ENCODE data around the gene OR5AU1.

GRCh38 chr14:21133901-21134300 lies 22.0 kb downstream of the OR5AU1 start:
- no peak for TF ChIP-seq PKNOX1 (IDR thresholded peaks at IDR 0.05)
- TF ChIP-seq CTBP1 (IDR thresholded peaks at IDR 0.05; ENCODE audit: borderline replicate concordance), result no peak
- no peak for TF ChIP-seq BHLHE40 (IDR thresholded peaks at IDR 0.05; ENCODE audit: borderline replicate concordance)
- TF ChIP-seq SP1 (IDR thresholded peaks at IDR 0.05), result no peak

Data from HEK293T (cell line).